ENCODE measurements around the gene ROBO1.
A peak's percentile ranks its signal among the peaks of the same experiment; 100 is the strongest.

ROBO1 gene

DNA sequence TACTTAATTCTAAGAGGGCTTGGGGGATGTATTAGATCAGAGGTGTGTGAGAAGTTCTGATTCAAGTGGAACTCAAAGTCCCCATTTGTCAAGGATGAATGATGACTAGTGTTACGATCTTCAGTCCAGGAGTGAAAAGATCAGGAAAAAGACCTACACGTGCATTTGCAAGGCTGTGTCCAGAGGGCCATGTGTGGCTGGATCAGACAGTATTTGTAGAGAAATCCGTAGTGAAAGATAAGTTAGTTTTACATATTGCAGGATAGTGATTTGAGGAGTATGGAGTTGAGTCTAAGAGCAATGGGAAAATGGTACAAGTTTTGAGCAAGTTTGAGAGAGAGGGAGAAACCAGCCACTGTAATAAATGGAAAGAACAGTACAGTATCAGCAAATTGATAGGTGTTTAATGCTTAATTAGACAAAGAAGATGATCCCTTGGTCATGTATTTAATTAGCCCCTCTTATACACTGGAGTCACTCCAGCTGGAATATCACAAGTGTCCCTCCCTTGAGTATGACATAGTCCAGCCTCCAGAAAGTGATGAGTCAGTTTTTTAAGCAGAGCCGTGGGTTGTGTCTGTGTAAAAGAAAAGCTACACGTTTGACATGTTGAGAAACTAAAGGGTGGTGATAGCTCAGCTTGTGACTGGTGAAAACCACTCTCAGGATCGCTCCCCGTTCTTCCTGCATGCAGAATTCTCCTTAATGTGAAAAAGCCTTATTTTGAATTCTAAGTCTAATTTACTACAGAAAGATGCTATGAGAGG, 348.8 kb downstream of the ROBO1 start:
- in situ Hi-C loops (cut with HindIII; ENCODE audit: low pct_ligation_motif_present, low pct_unique_long_range_greater_than_20kb, low sequenced_read_pairs) = no loop called here
- DNase-seq = no peak

DNA sequence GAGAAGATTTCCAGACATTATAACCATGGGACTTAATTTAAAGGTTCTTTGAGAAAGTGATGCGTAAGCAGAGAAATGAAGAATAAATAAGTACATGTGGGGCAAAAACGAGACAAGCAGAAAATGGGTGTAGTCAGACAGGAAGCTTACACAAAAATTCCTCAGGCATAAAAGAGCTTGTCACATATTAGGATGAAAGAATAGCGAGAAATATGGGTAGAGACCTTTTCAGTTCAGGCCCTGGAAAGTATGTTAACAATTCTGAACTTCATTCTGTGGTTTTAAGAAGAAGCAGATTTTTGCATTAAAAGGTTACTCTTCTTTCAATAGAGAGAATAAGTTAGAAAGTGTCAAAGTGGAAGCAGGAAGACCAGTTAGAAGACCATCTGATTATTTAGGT, 352.4 kb downstream of the ROBO1 start:
- DNase-seq = no peak
- in situ Hi-C loops (cut with HindIII; ENCODE audit: low pct_ligation_motif_present, low pct_unique_long_range_greater_than_20kb, low sequenced_read_pairs) = no loop called here

DNA sequence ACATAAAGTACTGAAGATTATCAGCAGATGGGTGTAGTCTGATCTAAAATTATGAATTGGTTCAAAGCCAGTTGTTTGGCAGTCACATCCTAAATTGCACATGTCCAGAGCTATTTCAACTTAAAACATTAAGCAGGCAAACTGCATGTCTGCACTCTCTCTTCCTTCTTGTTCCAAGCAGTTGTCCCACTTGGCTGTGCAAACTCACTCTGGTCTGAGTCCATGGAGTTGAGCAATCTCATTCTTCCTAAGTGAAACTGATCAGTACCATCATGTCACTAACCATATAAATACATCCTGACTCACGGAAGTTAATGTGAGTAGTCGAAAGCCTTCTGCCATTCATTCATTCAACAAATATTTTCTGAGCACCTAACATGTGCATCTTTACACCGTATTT, 353.0 kb downstream of the ROBO1 start:
- in situ Hi-C loops (cut with HindIII; ENCODE audit: low pct_ligation_motif_present, low pct_unique_long_range_greater_than_20kb, low sequenced_read_pairs) = no loop called here

DNA sequence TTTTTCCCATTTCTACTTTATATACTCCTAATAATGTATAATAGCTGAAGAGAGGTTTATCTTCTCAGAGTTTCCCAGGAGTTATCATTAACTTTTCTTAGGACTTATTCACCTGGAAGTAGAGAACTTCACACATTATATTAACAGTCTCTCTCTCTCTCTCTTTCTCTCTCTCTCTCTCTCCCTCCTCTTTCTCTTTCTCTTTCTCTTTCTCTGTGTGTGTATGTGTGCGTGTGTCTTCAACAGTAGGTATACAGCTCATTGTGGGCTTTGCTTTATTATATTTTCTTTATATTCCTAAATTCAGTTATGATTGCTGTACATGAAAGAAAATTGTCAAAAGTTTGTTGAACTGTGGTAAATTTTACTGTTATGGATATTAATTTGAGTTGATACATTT, 353.8 kb downstream of the ROBO1 start:
- in situ Hi-C loops (cut with HindIII; ENCODE audit: low pct_ligation_motif_present, low pct_unique_long_range_greater_than_20kb, low sequenced_read_pairs) = no loop called here
- DNase-seq = no peak

More for the DNA sequence above, 353.0 kb downstream of the ROBO1 start:
- no peak for DNase-seq

DNA sequence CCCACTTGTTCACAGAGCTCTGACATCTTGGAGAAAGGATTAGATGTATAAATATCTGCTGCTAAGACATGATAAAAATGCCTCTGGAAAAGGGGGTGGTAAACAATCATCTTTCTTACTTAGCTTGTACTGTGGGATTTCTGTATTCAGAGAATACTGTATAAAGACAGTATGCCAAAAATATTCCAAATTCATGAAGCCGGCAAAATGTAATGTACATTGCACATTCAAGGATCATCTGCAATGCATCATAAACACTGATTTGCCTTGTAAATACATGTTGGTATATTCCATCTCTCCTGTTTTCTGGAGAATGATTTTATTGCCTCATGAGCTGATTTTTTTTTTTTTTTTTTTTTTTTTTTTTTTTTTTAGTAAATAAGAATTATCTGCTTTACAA, 355.3 kb downstream of the ROBO1 start:
- no peak for DNase-seq
- in situ Hi-C loops (cut with HindIII; ENCODE audit: low pct_ligation_motif_present, low pct_unique_long_range_greater_than_20kb, low sequenced_read_pairs) = no loop called here

DNA sequence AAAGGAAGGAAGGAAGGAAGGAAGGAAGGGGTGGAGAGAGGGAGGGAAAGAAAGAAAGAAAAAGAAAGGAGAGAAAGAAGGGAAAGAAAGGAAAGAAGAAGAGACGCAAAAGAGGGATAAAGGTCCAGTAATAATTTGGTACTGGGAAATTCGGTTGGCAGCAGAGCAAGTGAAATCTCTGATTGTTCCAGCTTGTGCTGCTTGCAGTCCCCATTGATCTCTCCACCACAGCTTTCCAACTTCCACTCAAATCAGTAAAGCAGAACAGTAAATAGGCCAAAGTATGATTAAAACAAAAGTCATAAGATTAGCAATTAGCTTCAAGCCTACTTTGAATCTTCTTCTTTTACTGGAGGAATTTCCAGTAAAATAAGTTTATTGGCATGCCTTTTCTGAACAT, 357.2 kb downstream of the ROBO1 start:
- in situ Hi-C loops (cut with HindIII; ENCODE audit: low pct_ligation_motif_present, low pct_unique_long_range_greater_than_20kb, low sequenced_read_pairs) = no loop called here
- DNase-seq = no peak

DNA sequence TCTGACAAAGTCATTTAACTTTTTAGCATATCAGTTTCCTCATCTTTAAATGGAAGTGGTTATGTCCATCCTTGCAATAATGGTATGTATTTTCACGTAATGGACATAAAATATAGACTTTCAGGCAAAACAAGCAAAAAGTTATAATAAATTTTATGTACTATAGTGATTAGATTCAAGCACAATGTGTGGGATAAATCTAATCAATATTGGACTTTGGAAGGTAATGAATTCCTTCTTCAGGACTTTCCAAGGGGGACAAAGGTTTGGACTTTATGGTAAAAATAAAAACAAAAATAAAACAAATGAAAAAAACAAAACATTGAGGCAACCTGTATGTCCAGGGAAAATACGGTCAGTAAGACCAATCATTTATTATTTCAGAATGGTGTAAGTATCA, 357.7 kb downstream of the ROBO1 start:
- in situ Hi-C loops (cut with HindIII; ENCODE audit: low pct_ligation_motif_present, low pct_unique_long_range_greater_than_20kb, low sequenced_read_pairs) = no loop called here
- DNase-seq = no peak

DNA sequence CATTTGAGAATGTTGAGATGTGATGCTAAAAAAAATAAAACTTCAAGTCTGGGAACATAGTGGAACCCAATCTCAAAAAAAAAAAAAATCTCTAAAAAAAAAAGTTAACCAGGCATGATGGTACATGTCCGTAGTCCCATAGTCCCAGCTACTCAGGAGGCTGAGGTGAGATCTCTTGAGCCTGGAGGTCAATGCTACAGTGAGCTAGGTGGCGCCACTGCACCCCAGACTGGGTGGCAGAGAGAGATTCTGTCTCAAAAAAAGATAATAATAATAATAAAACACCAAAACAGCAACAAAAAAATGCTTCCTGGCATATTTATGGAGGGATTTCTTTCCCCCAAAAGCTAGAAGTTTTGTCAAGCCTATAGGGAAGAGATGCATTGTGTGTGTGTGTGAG, 361.6 kb downstream of the ROBO1 start:
- in situ Hi-C loops (cut with HindIII; ENCODE audit: low pct_ligation_motif_present, low pct_unique_long_range_greater_than_20kb, low sequenced_read_pairs) = no loop called here
- no peak for DNase-seq

- no peak for DNase-seq
- in situ Hi-C loops (cut with HindIII; ENCODE audit: low pct_ligation_motif_present, low pct_unique_long_range_greater_than_20kb, low sequenced_read_pairs) = no loop called here
Measured at GRCh38 chr3:79405183-79405582, 362.6 kb downstream of the ROBO1 start.

GRCh38 chr3:79396595-79396994, 371.2 kb downstream of the ROBO1 start:
- no peak for DNase-seq
- in situ Hi-C loops (cut with HindIII; ENCODE audit: low pct_ligation_motif_present, low pct_unique_long_range_greater_than_20kb, low sequenced_read_pairs) = no loop called here

DNA sequence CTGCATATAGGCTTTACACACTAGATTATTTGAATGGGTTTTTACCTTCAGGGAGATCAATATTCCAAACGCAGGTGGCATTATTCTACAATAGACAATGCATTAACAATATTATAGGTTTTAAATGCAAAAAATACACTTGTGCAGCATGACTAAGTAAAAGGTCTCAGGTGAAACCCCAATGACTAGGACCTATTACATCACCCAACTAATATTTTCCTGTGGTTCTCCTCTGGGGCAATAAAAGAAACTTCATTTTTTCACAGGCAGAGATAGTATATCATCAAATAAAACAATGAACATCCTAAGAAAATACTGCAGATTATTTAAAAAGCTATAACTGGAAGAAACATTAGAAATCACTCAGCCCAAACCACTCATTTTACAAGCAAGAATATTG, 375.3 kb downstream of the ROBO1 start:
- in situ Hi-C loops (cut with HindIII; ENCODE audit: low pct_ligation_motif_present, low pct_unique_long_range_greater_than_20kb, low sequenced_read_pairs) = no loop called here
- no peak for DNase-seq

DNA sequence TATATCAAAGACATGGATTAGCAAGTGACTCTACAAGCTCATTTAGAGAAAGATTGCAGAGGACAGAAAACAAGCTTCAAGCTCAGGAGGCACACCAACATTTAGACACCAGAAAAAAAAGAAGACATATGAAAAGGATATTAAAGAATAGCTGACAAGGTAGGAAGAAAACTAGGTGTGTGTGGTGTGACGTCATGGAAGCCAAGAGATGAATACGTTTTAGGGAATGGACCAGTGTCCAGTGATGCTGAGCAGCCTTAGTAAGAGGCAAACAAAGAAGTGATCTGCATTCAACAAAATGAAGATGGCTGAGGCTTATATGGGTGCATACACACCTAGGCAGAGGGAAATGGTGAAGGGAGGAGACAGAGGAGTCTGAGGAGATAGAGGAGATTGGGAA, 377.4 kb downstream of the ROBO1 start:
- DNase-seq = no peak
- in situ Hi-C loops (cut with HindIII; ENCODE audit: low pct_ligation_motif_present, low pct_unique_long_range_greater_than_20kb, low sequenced_read_pairs) = no loop called here

GRCh38 chr3:79385211-79385610, 382.6 kb downstream of the ROBO1 start:
- no peak for DNase-seq
- in situ Hi-C loops (cut with HindIII; ENCODE audit: low pct_ligation_motif_present, low pct_unique_long_range_greater_than_20kb, low sequenced_read_pairs) = no loop called here

DNA sequence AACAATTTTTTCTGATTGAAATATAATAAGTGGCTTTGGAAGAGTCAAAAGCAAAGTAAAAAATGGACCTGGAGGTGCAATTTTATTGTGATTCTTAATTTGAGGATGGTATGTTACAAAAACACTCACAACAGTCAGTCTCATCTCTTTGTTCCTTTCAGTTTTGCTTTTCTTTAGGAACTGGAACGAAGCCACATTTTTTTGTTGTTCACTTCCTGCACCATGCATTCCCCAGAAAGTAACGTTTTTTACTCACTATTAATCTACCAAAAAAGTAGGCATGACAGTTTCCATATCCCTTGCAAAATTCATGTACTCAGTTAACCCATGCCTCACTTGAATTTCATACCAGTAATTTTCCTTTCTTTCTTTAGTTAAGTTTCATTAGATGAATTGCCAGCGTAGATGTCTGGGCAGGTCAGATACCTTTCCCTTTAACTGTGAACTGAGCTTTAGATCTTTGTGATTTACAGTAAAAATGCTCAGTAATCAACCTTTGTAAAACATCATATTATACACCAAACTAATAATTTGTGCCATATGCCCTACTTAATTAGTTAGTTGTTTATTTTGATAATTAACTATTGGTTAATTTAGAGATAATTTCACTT, 384.3 kb downstream of the ROBO1 start:
- in situ Hi-C loops (cut with HindIII; ENCODE audit: low pct_ligation_motif_present, low pct_unique_long_range_greater_than_20kb, low sequenced_read_pairs) = no loop called here
- DNase-seq = peak; percentile 50

DNA sequence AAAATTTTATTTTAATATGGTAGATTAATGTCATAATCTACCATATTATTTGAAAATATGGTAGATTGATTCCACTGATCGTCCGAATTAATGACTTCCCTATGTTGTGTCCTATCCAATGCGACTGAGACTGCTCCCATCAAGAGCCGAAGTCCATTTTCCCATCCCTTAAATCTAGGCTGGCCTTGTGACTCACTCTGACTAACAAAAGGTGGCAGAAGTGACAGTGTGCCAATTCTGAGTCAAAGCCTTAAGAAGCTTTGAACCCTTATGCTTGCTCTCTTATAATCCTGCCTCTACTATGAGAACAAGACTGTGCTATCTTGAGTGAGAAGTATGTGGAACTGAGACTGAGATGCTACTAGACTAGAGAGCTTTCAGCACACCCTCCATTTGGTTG, 387.2 kb downstream of the ROBO1 start:
- no peak for DNase-seq
- in situ Hi-C loops (cut with HindIII; ENCODE audit: low pct_ligation_motif_present, low pct_unique_long_range_greater_than_20kb, low sequenced_read_pairs) = no loop called here

- DNase-seq = no peak
- in situ Hi-C loops (cut with HindIII; ENCODE audit: low pct_ligation_motif_present, low pct_unique_long_range_greater_than_20kb, low sequenced_read_pairs) = no loop called here
Measured at GRCh38 chr3:79378064-79378463, 389.7 kb downstream of the ROBO1 start.

DNA sequence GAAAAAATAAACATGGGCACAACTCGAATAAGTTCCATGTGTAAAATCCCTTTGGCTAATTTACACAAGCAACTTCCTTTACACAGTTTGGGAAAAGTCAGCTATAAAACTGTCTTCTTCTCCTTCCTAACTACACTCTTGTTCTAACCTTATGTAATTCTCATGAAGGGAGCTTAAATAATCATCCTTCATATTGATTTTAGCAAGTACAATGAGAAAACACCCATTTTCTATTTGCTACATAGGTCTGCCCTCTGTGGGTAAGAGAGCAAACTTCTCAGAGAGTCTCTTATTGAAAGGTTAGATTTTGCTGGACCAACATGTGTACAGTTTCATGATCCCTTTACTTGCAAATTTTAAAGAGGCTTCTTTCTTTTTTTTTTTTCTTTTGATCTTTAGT, 398.5 kb downstream of the ROBO1 start:
- DNase-seq = peak; percentile 19
- in situ Hi-C loops (cut with HindIII; ENCODE audit: low pct_ligation_motif_present, low pct_unique_long_range_greater_than_20kb, low sequenced_read_pairs) = no loop called here

DNA sequence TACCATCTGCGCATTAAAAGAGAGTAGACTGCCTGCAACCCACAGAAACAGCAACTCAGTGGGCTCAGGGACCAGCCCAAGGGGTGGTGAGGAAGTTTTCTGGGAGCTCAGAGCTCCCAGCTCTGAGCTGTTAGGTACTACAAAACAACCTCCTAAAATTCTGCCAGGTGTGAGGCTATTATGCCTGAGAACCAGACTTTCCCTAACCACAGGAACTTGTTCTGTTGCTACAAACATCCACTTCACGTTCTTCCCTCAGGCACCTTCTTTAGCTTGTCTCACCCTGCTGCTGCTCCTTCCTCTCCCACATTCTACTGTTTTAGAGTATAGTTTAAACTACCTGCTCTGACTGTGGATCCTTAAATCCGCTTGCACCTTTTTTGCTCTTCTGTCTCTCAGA, 399.4 kb downstream of the ROBO1 start:
- no peak for DNase-seq

DNA sequence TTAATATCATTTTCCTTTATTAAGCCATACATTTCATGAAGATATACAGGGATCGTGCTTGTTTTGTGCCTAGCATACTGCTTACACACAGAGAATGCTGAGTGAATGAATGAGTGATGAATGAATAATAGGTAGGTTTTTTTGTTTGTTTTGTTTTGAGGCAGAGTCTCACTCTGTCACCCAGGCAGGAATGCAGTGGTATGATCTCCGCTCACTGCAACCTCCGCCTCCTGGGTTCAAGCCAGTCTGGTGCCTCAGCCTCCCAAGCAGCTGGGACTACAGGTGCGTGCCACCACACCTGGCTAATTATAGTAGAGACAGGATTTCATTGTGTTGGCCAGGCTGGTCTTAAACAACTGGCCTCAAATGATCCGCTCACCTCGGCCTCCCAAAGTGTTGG, 400.0 kb downstream of the ROBO1 start:
- in situ Hi-C loops (cut with HindIII; ENCODE audit: low pct_ligation_motif_present, low pct_unique_long_range_greater_than_20kb, low sequenced_read_pairs) = no loop called here
- no peak for DNase-seq

More for the DNA sequence above, 399.4 kb downstream of the ROBO1 start:
- in situ Hi-C loops (cut with HindIII; ENCODE audit: low pct_ligation_motif_present, low pct_unique_long_range_greater_than_20kb, low sequenced_read_pairs) = no loop called here

DNA sequence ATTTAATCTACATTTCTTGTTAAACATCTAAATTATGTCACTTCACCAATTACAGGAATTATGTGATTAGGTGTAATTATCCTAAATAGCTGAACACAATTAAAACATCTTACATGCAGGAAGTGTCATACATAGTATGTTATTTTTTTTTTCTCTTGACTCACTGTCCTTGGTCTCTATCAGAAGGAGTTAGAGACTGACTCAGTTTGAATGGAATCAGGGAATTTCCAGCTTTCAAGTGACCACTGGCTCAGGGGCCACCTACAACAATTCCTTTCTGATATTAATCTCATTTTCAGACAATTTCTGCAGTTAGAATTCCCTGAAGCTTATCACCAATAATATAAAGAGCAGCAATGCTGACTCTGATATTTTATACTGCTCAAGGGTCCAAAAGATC, 400.7 kb downstream of the ROBO1 start:
- DNase-seq = peak; percentile 31
- in situ Hi-C loops (cut with HindIII; ENCODE audit: low pct_ligation_motif_present, low pct_unique_long_range_greater_than_20kb, low sequenced_read_pairs) = no loop called here

Data from ACHN (cell line).